Measurements from ENCODE around the gene CYTH4.

DNA sequence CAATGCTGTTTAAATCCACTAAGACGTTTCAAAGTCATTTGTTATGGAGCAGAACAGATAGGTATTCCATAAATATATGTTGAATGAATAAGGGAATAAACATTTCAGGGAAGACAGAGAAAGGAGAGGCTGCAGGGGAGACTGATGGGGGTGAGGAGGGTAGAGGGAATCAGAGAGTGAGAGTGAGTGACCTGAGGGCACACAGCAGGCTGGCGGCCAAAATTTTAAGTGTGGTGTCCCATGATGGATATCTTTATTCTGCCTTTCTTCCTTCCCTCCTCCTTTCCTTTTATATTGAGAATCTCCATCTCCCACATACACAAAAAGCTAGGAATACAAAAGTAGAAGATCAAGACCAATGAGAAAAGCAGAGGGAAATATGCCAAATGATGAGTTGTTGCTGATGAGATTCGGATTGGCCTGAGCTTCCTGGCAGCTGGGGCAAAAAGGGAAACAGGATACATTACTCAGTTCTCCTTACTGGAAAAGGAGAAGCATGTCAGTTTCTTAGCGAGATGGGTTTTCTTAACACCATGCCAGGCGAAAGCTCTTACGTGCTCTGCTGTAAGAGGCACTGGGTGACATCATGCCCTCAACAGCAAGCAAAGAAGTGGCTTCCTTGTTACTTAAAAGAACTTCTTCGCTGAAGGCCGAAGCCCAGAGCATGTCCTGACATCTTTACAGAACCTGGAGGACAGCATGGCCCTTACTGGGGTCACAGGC lies 11.2 kb upstream of the CYTH4 start:
- TF ChIP-seq, protein P1, sequence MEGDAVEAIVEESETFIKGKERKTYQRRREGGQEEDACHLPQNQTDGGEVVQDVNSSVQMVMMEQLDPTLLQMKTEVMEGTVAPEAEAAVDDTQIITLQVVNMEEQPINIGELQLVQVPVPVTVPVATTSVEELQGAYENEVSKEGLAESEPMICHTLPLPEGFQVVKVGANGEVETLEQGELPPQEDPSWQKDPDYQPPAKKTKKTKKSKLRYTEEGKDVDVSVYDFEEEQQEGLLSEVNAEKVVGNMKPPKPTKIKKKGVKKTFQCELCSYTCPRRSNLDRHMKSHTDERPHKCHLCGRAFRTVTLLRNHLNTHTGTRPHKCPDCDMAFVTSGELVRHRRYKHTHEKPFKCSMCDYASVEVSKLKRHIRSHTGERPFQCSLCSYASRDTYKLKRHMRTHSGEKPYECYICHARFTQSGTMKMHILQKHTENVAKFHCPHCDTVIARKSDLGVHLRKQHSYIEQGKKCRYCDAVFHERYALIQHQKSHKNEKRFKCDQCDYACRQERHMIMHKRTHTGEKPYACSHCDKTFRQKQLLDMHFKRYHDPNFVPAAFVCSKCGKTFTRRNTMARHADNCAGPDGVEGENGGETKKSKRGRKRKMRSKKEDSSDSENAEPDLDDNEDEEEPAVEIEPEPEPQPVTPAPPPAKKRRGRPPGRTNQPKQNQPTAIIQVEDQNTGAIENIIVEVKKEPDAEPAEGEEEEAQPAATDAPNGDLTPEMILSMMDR (IDR thresholded peaks at IDR 0.05): no peak
- TF ChIP-seq POLR2A (IDR thresholded peaks at IDR 0.05): no peak

Data from Peyer's patch (tissue), 4 donors.